Thyroid gland (tissue), 4 donors: ENCODE measurements around the gene CACNG4. TPM values are rescaled to one million over a fixed set of nuclear protein-coding genes. Genes with fewer than 3 reads are reported as not detected.

Source experiments
- DNase-seq, 2 donors: peaks; one replicate each; pipeline ENCODE4 v3.0.0-alpha.2; 2019
- H3K27ac ChIP-seq, 3 donors: fragments of 200-600 bp; sonication (generic); 1 replicate in 2 of 3; 2 replicates in 1 of 3; pipeline ENCODE4 v1.5.1; 2016 to 2019; ENCODE audit warnings: mild to moderate bottlenecking in 1 of 3, moderate library complexity in 1 of 3
- H3K27me3 ChIP-seq: fragments of 200-600 bp; sonication (generic); one replicate; pipeline ENCODE4 v1.5.1; 2019
- H3K36me3 ChIP-seq, 2 donors: fragments of 200-600 bp; sonication (generic); one replicate each; pipeline ENCODE4 v1.5.1; 2016 to 2019
- H3K4me1 ChIP-seq, 2 donors: fragments of 200-600 bp; sonication (generic); one replicate each; pipeline ENCODE4 v1.5.1; 2017 to 2019
- H3K4me3 ChIP-seq, 3 donors: fragments of 200-600 bp; sonication (generic); replicated peaks in 1 of 3; 1 replicate in 2 of 3; 2 replicates in 1 of 3; pipeline ENCODE4 v1.5.1; 2016; ENCODE audit warnings: mild to moderate bottlenecking in 1 of 3
- H3K9me3 ChIP-seq: fragments of 200-600 bp; sonication (generic); one replicate; pipeline ENCODE4 v1.5.1; 2017
- CTCF ChIP-seq, 6 experiments: fragments of 200-600 bp in 3 of 6; fragments of 450-650 bp in 3 of 6; sonication (generic) in 3 of 6; IDR thresholded peaks; one replicate each; pipeline ENCODE4 v1.5.1; 2016 to 2019; ENCODE audit warnings: antibody characterized with exemption in 6 of 6, mild to moderate bottlenecking in 2 of 6, inconsistent platforms in 1 of 6, moderate library complexity in 1 of 6
- POLR2A ChIP-seq, 2 donors: fragments of 450-650 bp; IDR thresholded peaks; one replicate each; pipeline ENCODE4 v1.6.1; 2017; ENCODE audit warnings: antibody characterized with exemption in 2 of 2, mild to moderate bottlenecking in 2 of 2, moderate library complexity in 1 of 2
- WGBS, 2 donors: methylation state at CpG; one replicate each; pipeline ENCODE4 v1.1.5; 2017; 5-methylcytosine and 5-hydroxymethylcytosine counted together
- intact Hi-C: fragments of 100-400 bp; cut with DNase I; formaldehyde crosslinking; loops from one replicate; pipeline ENCODE4 v1.15.1; 2023
- total RNA-seq, 4 donors: library from RNA; depleted of rRNA; stranded (reverse); fragments of >200 nt; gene quantifications; one replicate each; pipeline ENCODE4 v1.2.3, GENCODE V29; 2016

CACNG4 gene
- total RNA-seq, 4 donors from 2014 or later = 0.24 TPM; not detected in 3

GRCh38 chr17:66938656-66939055 is 25.9 kb upstream of the CACNG4 start:
- no peaks in the 10 kb centered on the region for H3K36me3 ChIP-seq
- H3K4me1 ChIP-seq = peaks cover 6 to 8% of the 10 kb centered on the region in 2 donors
- H3K9me3 ChIP-seq = no peaks in the 10 kb centered on the region
- no peak overlapping the region for H3K4me3 ChIP-seq
- intact Hi-C loops = no loop called here
- no peaks in the 10 kb centered on the region for H3K27me3 ChIP-seq
- DNase-seq = no peak
- TF ChIP-seq POLR2A (IDR thresholded peaks at IDR 0.05) (no peak), CTCF (IDR thresholded peaks at IDR 0.05) (no peak)
- H3K27ac ChIP-seq = no peak overlapping the region
- WGBS, 2 donors = 56 to 76% methylated on average over 2 to 9 of the region's 10 CpGs

DNA sequence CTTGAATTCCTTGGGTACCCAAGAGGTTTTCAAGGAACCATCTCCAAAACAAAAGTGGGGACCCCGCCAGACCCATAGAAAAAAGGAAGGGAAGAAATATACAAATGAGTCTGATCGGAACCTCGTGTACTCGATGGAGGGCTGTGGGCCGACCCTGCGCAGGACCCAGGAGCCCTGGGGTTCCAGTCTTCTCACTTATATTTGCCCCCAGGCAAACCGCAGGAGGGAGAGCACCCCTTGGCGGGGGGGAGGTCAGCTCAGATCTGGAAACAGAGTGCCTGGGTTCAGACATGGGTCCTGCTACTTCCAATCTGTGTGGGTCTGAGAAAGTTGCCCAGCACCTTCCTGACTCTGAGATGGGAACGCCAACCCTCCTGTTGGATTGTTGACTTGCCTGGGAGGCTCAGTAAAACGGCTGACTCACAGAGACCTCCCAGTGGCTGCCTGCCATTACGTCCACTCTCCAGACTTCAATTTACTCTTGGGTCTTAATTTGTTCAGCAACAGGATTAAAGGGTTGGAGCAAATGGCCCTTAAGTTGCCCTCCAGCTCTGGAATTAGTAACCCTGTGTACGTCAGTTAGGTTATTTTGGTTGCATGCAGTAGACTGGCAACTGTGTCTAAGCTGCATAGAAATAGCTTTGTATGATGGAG is 24.9 kb upstream of the CACNG4 start:
- WGBS, 2 donors = 81 to 88% methylated on average over 10 to 12 of the region's 12 CpGs
- H3K4me3 ChIP-seq = no peak overlapping the region
- H3K4me1 ChIP-seq = peaks cover 6 to 14% of the 10 kb centered on the region in 2 donors
- H3K27ac ChIP-seq = no peak overlapping the region
- intact Hi-C loops = no loop called here
- no peaks in the 10 kb centered on the region for H3K27me3 ChIP-seq
- DNase-seq = no peak
- TF ChIP-seq POLR2A (IDR thresholded peaks at IDR 0.05) (no peak), CTCF (IDR thresholded peaks at IDR 0.05) (no peak)
- no peaks in the 10 kb centered on the region for H3K36me3 ChIP-seq
- no peaks in the 10 kb centered on the region for H3K9me3 ChIP-seq

- Histone ChIP-seq H3K4me1 (peaks cover 6 to 16% of the 10 kb centered on the region in 2 donors), H3K36me3 (no peaks in the 10 kb centered on the region), H3K4me3 (no peak overlapping the region), H3K9me3 (no peaks in the 10 kb centered on the region), H3K27me3 (no peaks in the 10 kb centered on the region), H3K27ac (no peak overlapping the region)
- intact Hi-C loops = no loop called here
- TF ChIP-seq POLR2A (IDR thresholded peaks at IDR 0.05) (no peak), CTCF (IDR thresholded peaks at IDR 0.05) (no peak)
- 90 to 97% methylated on average over 3 of the region's 3 CpGs for WGBS, 2 donors
- DNase-seq = no peak
Observed at GRCh38 chr17:66941249-66941648, 23.3 kb upstream of the CACNG4 start.

DNA sequence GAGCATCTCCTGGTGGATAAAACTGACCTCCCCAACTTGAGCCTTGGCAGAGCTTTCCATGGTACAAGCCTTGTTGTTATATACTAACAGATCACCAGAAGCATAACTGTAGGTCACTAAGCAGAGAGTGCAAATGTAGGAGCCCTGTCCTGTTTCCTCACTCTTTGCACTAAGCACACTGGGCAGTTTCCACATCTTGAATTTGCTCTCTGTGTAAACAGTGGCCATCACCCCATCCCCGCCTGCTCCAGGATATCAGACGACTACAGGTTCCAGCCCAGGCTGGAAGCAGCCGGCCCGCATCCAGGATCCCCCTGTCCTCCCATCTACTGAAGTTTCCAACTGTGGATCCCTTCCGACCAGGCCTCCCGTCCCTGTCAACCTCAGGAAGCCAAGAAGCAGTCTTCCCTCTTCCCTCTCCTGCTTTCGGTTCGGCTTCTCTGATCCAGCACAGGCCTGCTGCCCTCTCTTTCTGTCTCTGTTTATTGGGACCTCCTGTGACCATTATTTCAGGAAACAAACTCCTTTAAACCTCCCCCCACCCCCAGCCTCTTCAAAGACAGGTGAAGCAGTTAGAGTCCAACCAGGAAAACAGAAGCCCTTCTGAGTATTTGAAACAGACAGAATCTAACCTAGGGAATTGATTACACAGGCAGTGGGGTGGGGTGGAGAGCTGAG is 22.6 kb upstream of the CACNG4 start:
- TF ChIP-seq CTCF (IDR thresholded peaks at IDR 0.05) = no peak
- TF ChIP-seq POLR2A (IDR thresholded peaks at IDR 0.05) = no peak
- Histone ChIP-seq H3K9me3 (no peaks in the 10 kb centered on the region), H3K4me3 (no peak overlapping the region), H3K27me3 (no peaks in the 10 kb centered on the region), H3K4me1 (peaks cover 6 to 16% of the 10 kb centered on the region in 2 donors), H3K36me3 (no peaks in the 10 kb centered on the region), H3K27ac (peak overlapping the region; percentile 45 to 51 (median 50))
- WGBS, 2 donors = 54 to 60% methylated on average over 8 of the region's 8 CpGs
- intact Hi-C loops = no loop called here
- peak; percentile 41 to 54 for DNase-seq
